Fibroblast of gingiva (primary cell): ENCODE data around the gene REXO1.

ENCODE experiments used
- DNase-seq: peaks from one replicate; pipeline ENCODE4 v3.0.0-alpha.2; 2011; ENCODE audit warnings: low read depth

The REXO1 gene

DNA sequence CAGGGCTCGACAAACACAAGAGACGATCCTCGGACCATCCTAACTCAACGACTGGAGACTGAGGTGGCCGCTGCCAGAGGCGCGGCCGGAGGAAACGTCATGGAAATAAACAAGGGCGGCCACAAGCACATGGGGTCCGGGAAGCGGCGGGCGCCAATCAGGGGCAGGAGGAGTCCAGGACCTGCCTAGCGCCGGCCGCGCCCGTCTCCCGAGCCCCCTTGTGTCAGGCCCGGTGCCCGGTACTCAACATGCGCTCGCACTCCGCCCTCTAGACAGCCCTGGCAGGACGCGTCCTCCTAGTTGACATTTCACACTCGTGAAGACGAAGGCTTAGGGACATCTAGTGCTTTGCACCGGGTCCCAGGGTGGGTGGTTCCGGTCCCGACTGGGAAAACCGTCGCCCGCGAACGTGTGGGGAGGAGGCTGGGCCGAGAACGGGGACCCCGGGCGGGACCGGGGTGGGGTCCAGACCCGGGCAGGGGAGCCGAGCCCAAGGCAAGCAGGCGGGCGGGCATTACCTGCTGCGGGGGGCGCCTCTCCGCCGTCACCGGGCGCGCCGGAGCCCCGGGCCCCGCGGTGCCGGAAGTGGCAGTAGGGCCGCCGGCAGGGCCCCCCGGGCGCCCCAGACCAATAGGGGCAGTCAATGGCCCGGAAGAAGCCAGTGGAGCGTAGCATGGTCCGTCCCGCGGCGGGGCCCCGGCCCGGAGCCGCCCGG lies 442 bp downstream of the REXO1 start:
- peak; percentile 62 for DNase-seq

GRCh38 chr19:1847348-1847683 lies 967 bp downstream of the REXO1 start:
- DNase-seq = no peak

DNA sequence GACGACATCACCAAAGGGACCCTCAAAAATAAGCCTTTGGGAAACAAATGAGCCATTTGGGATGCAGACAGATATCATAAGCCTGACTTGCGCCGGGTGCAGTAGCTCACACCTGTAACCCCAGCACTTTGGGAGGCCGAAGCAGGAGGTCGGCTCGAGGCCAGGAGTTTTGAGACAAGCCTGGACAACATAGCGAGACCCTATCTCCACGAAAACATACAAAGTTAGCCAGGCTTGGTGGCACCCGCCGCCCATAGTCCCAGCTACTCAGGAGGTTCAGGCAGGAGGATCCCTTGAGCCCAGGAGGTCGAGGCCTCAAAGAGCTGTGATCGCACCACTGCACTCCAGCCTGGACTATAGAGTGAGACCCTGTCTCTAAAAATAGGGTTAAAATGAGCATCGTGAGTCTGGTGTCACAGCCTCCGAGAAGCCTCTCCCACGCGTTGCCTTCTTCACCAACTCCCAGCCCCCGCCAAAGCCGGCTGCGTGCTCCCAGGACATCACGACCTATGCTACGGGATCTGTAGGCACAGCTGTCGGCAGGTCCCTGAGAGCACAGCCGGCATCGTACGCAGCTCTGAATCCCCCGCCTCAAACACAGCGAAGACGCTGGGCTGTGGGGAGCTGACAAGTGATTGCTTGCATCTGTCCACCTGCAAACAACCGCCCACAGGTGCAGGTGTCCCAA lies 1.6 kb downstream of the REXO1 start:
- no peak for DNase-seq

GRCh38 chr19:1845642-1846041 lies 2.6 kb downstream of the REXO1 start:
- DNase-seq = no peak

GRCh38 chr19:1845125-1845515 lies 3.2 kb downstream of the REXO1 start:
- DNase-seq = no peak

- no peak for DNase-seq
These were observed 3.7 kb downstream of the REXO1 start for GRCh38 chr19:1844513-1845124.

GRCh38 chr19:1843646-1844394 lies 4.5 kb downstream of the REXO1 start:
- no peak for DNase-seq

GRCh38 chr19:1843116-1843515 lies 5.2 kb downstream of the REXO1 start:
- DNase-seq = no peak

DNA sequence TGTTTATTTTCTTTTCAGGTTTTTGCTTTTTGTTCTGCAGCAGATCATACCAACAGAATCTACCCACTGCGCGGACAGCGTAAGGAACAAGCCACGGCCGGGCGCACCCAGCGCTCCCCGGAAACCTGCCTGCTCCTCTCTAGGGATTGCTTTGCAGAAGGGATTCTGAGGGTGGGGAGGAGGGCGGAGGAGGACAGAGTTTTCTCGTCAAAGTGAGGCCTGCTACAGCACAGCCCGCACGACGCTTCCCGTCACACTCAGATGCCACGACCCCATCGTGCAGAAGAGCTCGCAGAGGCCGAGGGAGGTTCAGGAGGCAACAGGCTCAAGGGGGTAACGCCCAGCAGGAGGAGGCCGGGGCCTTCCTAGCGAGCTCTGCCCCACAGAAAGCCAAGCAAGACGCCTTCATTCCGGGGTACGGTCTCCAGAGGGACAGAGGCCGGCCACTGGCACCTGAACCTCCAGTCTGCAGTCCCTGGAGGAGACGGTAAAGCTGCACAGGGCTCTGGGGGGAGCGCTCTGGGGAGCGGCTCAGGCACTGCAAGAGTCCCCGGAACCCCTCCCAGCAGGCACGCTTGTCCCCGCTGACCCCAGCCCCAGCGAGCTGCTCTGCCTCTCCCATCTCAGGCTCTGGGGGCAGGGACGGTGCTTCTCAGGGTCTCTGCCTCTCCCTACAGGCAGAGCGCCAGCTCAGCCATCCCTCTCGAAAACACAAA lies 6.9 kb downstream of the REXO1 start:
- DNase-seq = no peak

GRCh38 chr19:1840541-1841115 lies 7.7 kb downstream of the REXO1 start:
- DNase-seq = no peak

DNA sequence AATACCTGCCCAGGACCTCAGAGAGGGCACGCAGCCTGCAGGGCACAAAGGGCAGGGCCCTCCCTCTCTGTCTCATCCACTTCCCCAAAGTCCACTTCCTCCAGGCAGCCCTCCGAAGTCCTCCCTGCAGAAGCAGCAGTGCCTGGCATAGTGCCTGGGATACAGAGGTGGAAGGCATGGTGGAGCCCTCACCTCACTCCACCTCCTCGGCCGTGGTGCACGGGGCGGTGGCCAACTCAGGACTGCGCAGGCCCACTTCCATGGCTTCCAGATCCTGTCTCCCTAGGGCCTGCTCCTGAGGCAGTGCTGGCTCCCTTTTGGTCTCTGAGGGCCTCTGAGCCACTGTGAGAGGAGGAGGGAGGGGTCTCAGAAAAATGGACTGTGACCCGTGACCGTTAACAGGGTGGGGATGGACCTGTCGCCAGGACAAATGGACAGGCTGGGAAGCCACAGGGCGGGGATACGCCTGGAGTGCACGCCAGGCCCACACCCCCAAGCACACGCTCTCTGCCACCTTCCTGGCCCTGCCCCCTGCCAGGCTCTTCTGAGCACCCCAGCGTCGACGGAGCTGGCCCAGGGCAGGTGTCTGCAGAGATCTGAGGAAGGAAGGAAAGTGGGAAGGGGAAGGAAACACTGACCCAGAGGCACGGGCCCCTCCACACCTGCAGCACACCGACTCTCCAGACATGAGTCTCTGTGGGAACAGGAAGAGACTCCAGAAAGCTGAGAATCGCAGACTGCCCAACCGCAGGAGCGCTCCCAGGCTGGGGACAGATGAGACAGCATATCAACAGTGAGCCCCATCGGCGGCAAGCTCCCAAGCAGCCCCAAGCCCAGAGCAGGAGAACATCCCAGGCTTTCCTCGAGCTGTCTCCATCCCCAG lies 8.4 kb downstream of the REXO1 start:
- no peak for DNase-seq

DNA sequence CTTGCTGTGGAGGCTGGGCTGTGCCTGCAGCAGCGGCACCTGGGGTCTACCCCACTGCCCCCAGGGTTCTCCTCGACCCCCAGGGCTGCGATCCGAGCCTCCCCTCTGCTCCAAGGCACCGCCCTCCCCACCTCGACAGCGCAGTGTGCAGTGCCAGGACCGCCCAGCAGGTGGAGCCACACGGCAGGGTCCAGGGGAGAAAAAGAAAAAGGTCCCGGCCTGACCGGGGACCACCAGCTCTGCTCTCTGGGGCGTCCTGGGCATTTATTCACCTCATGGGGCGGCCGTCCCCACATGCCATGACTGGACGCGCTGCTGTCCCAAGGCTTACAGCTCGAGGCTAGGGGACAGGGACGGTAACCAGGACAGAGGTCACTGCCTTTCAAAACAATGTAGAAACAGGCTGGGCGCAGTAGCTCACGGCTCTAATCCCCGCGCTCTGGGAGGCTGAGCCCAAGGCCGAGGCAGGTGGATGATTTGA lies 10.6 kb downstream of the REXO1 start:
- DNase-seq = no peak

GRCh38 chr19:1837222-1837565 lies 11.1 kb downstream of the REXO1 start:
- no peak for DNase-seq

DNA sequence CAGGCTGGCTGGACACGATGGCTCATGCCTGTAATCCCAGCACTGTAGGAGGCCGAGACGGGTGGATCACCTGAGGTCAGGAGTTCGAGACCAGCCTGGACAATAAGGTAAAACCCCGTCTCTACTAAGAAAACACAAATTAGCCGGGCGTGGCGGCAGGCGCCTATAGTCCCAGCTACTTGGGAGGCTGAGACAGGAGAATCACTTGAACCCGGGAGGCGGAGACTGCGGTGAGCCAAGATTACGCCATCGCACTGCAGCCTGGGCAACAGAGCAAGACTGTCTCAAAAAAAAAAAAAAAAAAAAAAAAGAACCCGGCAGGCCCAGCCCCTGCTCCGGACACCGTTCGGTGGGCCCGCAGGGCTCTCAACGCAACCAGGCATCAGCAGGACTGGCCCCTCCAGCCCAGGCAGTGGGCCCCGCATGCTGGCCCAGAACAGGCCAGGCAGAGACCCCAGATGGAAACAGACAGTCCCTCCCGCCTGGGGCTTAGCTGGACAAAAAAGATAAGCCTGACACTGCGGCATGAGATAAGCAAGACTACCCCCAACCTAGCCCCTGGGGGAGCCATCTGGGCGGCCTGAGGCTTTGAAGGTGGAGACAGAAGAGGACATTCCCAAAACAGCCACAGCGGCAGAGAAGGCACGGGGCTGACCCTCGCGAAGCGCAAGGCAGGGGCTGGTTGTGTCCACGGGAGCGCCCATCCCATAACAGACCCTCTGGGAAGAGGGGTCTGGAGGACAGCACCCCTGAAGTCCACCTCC lies 11.6 kb downstream of the REXO1 start:
- no peak for DNase-seq

DNA sequence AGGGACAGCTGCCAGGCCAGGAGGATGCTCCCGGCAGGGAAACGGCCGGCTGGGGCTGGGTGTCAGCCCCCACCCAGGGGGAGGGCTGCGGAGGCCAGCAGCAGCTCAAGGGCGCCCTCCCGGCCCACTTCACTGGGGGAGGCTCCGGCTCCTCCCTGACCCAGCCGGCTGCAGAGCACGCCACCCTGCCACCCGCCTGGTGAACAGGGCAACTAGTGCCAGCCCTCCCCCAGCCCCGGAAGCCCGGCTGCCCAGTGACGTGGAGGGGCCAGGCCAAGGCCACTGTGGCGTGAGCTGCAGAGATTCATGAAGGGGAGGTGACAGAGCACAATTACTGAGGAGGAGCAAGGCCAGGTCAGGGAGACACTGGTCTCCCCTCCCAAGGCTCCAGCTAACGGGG lies 14.7 kb downstream of the REXO1 start:
- no peak for DNase-seq

DNA sequence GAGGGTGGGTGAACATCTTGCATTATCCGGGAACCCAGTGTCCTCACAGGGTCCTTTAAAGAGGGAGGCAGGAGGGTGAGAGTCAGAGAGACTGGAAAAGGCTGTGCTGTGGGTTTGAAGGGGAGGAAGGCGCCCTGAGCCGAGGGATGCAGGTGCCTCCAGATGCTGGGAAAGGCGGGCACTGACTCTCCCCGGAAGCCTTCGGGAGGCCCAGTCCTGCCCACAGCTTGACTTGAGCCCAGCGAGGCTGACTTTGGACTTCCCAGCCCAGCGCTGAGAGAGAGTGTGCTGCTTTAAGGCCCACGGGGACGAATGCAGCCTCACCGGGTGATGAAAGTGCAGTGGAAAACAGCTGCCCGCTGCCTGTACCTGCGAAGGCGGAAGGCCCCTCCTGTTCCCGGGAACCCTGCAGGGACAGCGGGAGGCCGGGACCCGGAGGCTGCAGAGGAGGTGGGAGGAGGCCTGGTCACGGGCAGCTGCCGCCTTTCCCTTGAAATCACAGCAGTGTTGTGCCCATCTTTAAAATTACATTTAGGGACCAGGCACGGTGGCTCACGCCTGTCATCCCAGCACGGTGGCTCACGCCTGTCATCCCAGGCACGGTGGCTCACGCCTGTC lies 16.1 kb downstream of the REXO1 start:
- no peak for DNase-seq

GRCh38 chr19:1830978-1831377 lies 17.3 kb downstream of the REXO1 start:
- no peak for DNase-seq

GRCh38 chr19:1830568-1830967 lies 17.7 kb downstream of the REXO1 start:
- DNase-seq = no peak

- DNase-seq = no peak
These were observed 18.3 kb downstream of the REXO1 start for GRCh38 chr19:1829958-1830357.
